Smooth muscle cell (in vitro differentiated cells): ENCODE results near the gene ZNF444. TPM values are rescaled to one million over a fixed set of nuclear protein-coding genes. Genes with fewer than 3 reads are reported as not detected.
"Not testable (repeated sequence)": the region's sequence is repeated elsewhere in the genome, so short reads cannot be mapped to it uniquely, and the experiment has no call there.

Source experiments
- DNase-seq: peaks from one replicate; lab custom pipeline; 2025; ENCODE audit not compliant: unreplicated experiment; lab: John Stamatoyannopoulos, UW
- H2AFZ ChIP-seq: fragments of 200-600 bp; sonication (generic); 2 replicates; pipeline ENCODE4 v1.6.0; 2016; ENCODE audit warnings: antibody characterized with exemption, low read depth, mild to moderate bottlenecking
- H3F3A ChIP-seq: fragments of 200-600 bp; sonication (generic); 2 replicates; pipeline ENCODE4 v1.6.0; 2017; ENCODE audit warnings: antibody characterized with exemption, low read depth
- H3K27ac ChIP-seq: fragments of 200-600 bp; sonication (generic); 2 replicates; pipeline ENCODE4 v1.5.1; 2016; ENCODE audit warnings: low read depth, mild to moderate bottlenecking
- H3K27me3 ChIP-seq: fragments of 200-600 bp; sonication (generic); 2 replicates; pipeline ENCODE4 v1.6.1; 2016; ENCODE audit warnings: low read depth, mild to moderate bottlenecking
- H3K36me3 ChIP-seq: fragments of 200-600 bp; sonication (generic); 2 replicates; pipeline ENCODE4 v1.5.1; 2016; ENCODE audit warnings: low read depth
- H3K4me1 ChIP-seq: fragments of 200-600 bp; sonication (generic); 2 replicates; pipeline ENCODE4 v1.5.1; 2016; ENCODE audit warnings: low read depth
- H3K4me2 ChIP-seq: fragments of 200-600 bp; sonication (generic); 2 replicates; pipeline ENCODE4 v1.6.0; 2016; ENCODE audit warnings: mild to moderate bottlenecking
- H3K4me3 ChIP-seq: fragments of 200-600 bp; sonication (generic); 2 replicates; pipeline ENCODE4 v1.5.1; 2016; ENCODE audit warnings: mild to moderate bottlenecking
- H3K79me2 ChIP-seq: fragments of 200-600 bp; sonication (generic); 2 replicates; pipeline ENCODE4 v1.6.0; 2016; ENCODE audit warnings: low read depth, mild to moderate bottlenecking
- H3K9ac ChIP-seq: fragments of 200-600 bp; sonication (generic); 2 replicates; pipeline ENCODE4 v1.6.0; 2016; ENCODE audit warnings: low read depth
- H3K9me3 ChIP-seq: fragments of 200-600 bp; sonication (generic); replicated peaks from 2 replicates; pipeline ENCODE4 v1.5.1; 2016; ENCODE audit warnings: low read depth
- H4K20me1 ChIP-seq: fragments of 200-600 bp; sonication (generic); 2 replicates; pipeline ENCODE4 v1.6.0; 2016; ENCODE audit warnings: low read depth
- CTCF ChIP-seq: fragments of 200-600 bp; sonication (generic); IDR thresholded peaks from 2 replicates; pipeline ENCODE4 v1.5.1; 2017; ENCODE audit warnings: borderline replicate concordance, mild to moderate bottlenecking, antibody characterized with exemption; ENCODE audit not compliant: insufficient read depth, poor library complexity, severe bottlenecking
- WGBS: methylation state at CpG from one replicate; pipeline ENCODE4 v1.1.7; 2016; ENCODE audit warnings: low lambda C conversion rate; 5-methylcytosine and 5-hydroxymethylcytosine counted together
- polyA plus RNA-seq: library from polyadenylated mRNA; unstranded; fragments of >200 nt; fragmentation: Nextera tagmentation; extraction: Ambion mirVana; gene quantifications from 2 replicates; pipeline ENCODE4 v1.2.1, GENCODE V29; 2016
- total RNA-seq: library from RNA; depleted of rRNA; stranded (reverse); fragments of >200 nt; gene quantifications from 2 replicates; pipeline ENCODE4 v1.2.3, GENCODE V29; 2014

The ZNF444 gene
- total and polyA plus RNA-seq, 2 experiments from 2014 or later, result 20.0 to 40.6 TPM

GRCh38 chr19:56105090-56105701, 35.9 kb upstream of the ZNF444 start:
- Histone ChIP-seq H3K27ac (no peak overlapping the region), H3F3A (no peaks in the 10 kb centered on the region), H3K9ac (no peak overlapping the region), H3K79me2 (peaks cover 68% of the 10 kb centered on the region), H3K36me3 (no peaks in the 10 kb centered on the region), H3K4me1 (peaks cover 8% of the 10 kb centered on the region), H3K27me3 (no peaks in the 10 kb centered on the region), H3K4me3 (no peak overlapping the region), H3K9me3 (no peaks in the 10 kb centered on the region), H2AFZ (no peak overlapping the region), H4K20me1 (peaks cover 88% of the 10 kb centered on the region), H3K4me2 (no peak overlapping the region)
- WGBS, result 64% methylated on average over 22 of the region's 22 CpGs
- peak; percentile 46 for TF ChIP-seq CTCF
- DNase-seq, result no peak

- not testable (repeated sequence) for H3K27ac ChIP-seq, H2AFZ ChIP-seq, H3F3A ChIP-seq, H3K9ac ChIP-seq, DNase-seq, H3K27me3 ChIP-seq, H3K4me2 ChIP-seq, H3K36me3 ChIP-seq, H3K9me3 ChIP-seq, H3K4me3 ChIP-seq
- Histone ChIP-seq H3K4me1 (peaks cover 11% of the 10 kb centered on the region), H4K20me1 (peaks cover 93% of the 10 kb centered on the region), H3K79me2 (peaks cover 75% of the 10 kb centered on the region)
- WGBS, result 97% methylated on average over 35 of the region's 61 CpGs
Measured at GRCh38 chr19:56105831-56106396, 35.2 kb upstream of the ZNF444 start.

GRCh38 chr19:56106397-56106849, 34.7 kb upstream of the ZNF444 start:
- WGBS, result 87% methylated on average over 27 of the region's 27 CpGs
- H3K4me2 ChIP-seq, result no peak overlapping the region
- no peak for DNase-seq
- no peak overlapping the region for H2AFZ ChIP-seq
- H3K4me3 ChIP-seq, result no peak overlapping the region
- H3K4me1 ChIP-seq, result peaks cover 16% of the 10 kb centered on the region
- H3K27ac ChIP-seq, result no peak overlapping the region
- H4K20me1 ChIP-seq, result peaks cover 94% of the 10 kb centered on the region
- no peaks in the 10 kb centered on the region for H3K9me3 ChIP-seq
- no peak for TF ChIP-seq CTCF
- H3F3A ChIP-seq, result no peaks in the 10 kb centered on the region
- H3K9ac ChIP-seq, result no peak overlapping the region
- no peaks in the 10 kb centered on the region for H3K36me3 ChIP-seq
- H3K27me3 ChIP-seq, result no peaks in the 10 kb centered on the region
- H3K79me2 ChIP-seq, result peaks cover 75% of the 10 kb centered on the region

GRCh38 chr19:56106993-56107392, 34.1 kb upstream of the ZNF444 start:
- H3K79me2 ChIP-seq, result peaks cover 77% of the 10 kb centered on the region
- WGBS, result 89% methylated on average over 11 of the region's 11 CpGs
- no peak overlapping the region for H3K9ac ChIP-seq
- peaks cover 21% of the 10 kb centered on the region for H3K4me1 ChIP-seq
- no peak overlapping the region for H2AFZ ChIP-seq
- no peaks in the 10 kb centered on the region for H3K9me3 ChIP-seq
- H3K27me3 ChIP-seq, result no peaks in the 10 kb centered on the region
- DNase-seq, result no peak
- H3K27ac ChIP-seq, result no peak overlapping the region
- H4K20me1 ChIP-seq, result peaks cover 94% of the 10 kb centered on the region
- H3K36me3 ChIP-seq, result no peaks in the 10 kb centered on the region
- TF ChIP-seq CTCF, result no peak
- H3K4me3 ChIP-seq, result no peak overlapping the region
- H3F3A ChIP-seq, result no peaks in the 10 kb centered on the region
- H3K4me2 ChIP-seq, result no peak overlapping the region
